GM12878 (cell line): ENCODE measurements around the gene CKB.

ENCODE experiments used
- POLR2AphosphoS5 ChIP-seq: IDR thresholded peaks from 2 replicates; pipeline ENCODE4 v1.6.1; 2011; ENCODE audit warnings: mild to moderate bottlenecking, low read length, inconsistent platforms
- TCF12 ChIP-seq: IDR thresholded peaks from 2 replicates; pipeline ENCODE4 v1.6.1; 2011; ENCODE audit warnings: low read depth, mild to moderate bottlenecking, low read length

DNA sequence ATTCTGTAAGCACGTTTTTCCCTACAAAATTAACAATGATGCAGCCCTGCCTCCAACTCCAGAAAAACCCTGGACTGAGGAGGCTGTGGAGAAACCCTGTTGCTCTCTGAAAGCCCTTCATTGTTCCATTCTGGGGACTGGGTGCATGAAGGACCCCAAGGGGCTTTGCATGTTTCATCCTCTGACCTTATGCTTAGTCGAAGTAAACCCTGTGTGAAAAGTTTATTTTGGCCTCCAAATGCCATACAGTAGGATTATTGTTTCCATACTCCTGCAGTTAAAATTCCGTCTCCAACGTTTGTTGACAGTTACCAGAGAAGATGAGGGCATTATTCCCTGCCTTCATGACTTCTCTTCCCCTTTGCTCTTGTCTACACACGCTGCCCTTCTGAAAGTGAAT is 46.0 kb downstream of the CKB start:
- TF ChIP-seq TCF12 (no peak), POLR2AphosphoS5 (no peak)
